ENCODE data around the gene MUC5B.

GRCh38 chr11:1176224-1177019 is 46.4 kb upstream of the MUC5B start:
- TF ChIP-seq FOXO4 (CRISPR knock-in tag; conservative IDR thresholded peaks at IDR 0.05): no peak
- TF ChIP-seq ZNF124 (CRISPR knock-in tag; IDR thresholded peaks at IDR 0.05): no peak
- TF ChIP-seq ZNF800 (CRISPR knock-in tag; IDR thresholded peaks at IDR 0.05): no peak
- no peak for TF ChIP-seq BCL3 (CRISPR knock-in tag; IDR thresholded peaks at IDR 0.05)
- TF ChIP-seq ARNT (IDR thresholded peaks at IDR 0.05): no peak
- no peak for TF ChIP-seq CTCF (CRISPR knock-in tag; IDR thresholded peaks at IDR 0.05)
- no peak for TF ChIP-seq ATF7 (IDR thresholded peaks at IDR 0.05)
- no peak for TF ChIP-seq ATF7 (CRISPR knock-in tag; IDR thresholded peaks at IDR 0.05)
- no peak for TF ChIP-seq ZKSCAN1 (IDR thresholded peaks at IDR 0.05; ENCODE audit: low read length)
- no peak for TF ChIP-seq HBP1 (CRISPR knock-in tag; IDR thresholded peaks at IDR 0.05; ENCODE audit: low read depth)
- TF ChIP-seq THAP7 (CRISPR knock-in tag; IDR thresholded peaks at IDR 0.05): no peak
- TF ChIP-seq SRSF9 (IDR thresholded peaks at IDR 0.05; ENCODE audit: borderline replicate concordance, insufficient read depth, low read depth, low read length, poor library complexity, severe bottlenecking): no peak
- no peak for TF ChIP-seq ELK4 (CRISPR knock-in tag; IDR thresholded peaks at IDR 0.05; ENCODE audit: borderline replicate concordance)

Measured in HepG2 (cell line).